GM23338 (cell line): ENCODE measurements around the gene ETV6.

Experiments
- CTCF ChIP-seq, 2 experiments: fragments of 200-600 bp in 1 of 2; sonication (generic) in 1 of 2; conservative IDR thresholded peaks; 2 replicates each; pipeline versions ENCODE4 v1.5.1 to v1.6.1; 2016 to 2017; ENCODE audit warnings: antibody characterized with exemption in 2 of 2, low read depth in 2 of 2, mild to moderate bottlenecking in 2 of 2, moderate library complexity in 1 of 2
- EZH2 ChIP-seq: fragments of 200-600 bp; sonication (generic); IDR thresholded peaks from one replicate; pipeline ENCODE4 v1.8.0; 2017; ENCODE audit warnings: antibody characterized with exemption, mild to moderate bottlenecking, low read depth; ENCODE audit not compliant: unreplicated experiment

- no peak for TF ChIP-seq CTCF (conservative IDR thresholded peaks at IDR 0.05; ENCODE audit: low read depth in 2 of 2)
- no peak for TF ChIP-seq EZH2
Observed at GRCh38 chr12:11763760-11764520, 114.5 kb downstream of the ETV6 start.
